ENCODE results near the gene SNED1. TPM values are rescaled to one million over a fixed set of nuclear protein-coding genes. Genes with fewer than 3 reads are reported as not detected.

Gene SNED1
- total and polyA plus RNA-seq, 2 experiments from 2014 or later, result 1.5 to 2.8 TPM

- Mint-ChIP-seq H3K4me1 (peaks cover 6% of the 10 kb centered on the region; the same call in 1 of the 3 replicates), H3K4me3 (no peak overlapping the region), H3K9me3 (no peaks in the 10 kb centered on the region; the same call in 2 of the 3 replicates), H3K27me3 (ENCODE audit: insufficient read depth, low read depth, poor library complexity) (peaks cover 5% of the 10 kb centered on the region), H3K27ac (no peak overlapping the region), H3K36me3 (ENCODE audit: low read depth) (peaks cover 11% of the 10 kb centered on the region; the same call in 2 of the 3 replicates)
- no peak for ATAC-seq
- H3K27ac ChIP-seq (ENCODE audit: low read depth), result no peak overlapping the region
- no peaks in the 10 kb centered on the region for H3K79me2 ChIP-seq (replicated peaks; ENCODE audit: insufficient read depth)
- H3K9me2 ChIP-seq (ENCODE audit: insufficient read depth), result no peaks in the 10 kb centered on the region
- H3K4me3 ChIP-seq, result no peak overlapping the region
- DNase-seq (ENCODE audit: low spot score), result no peak
- no peaks in the 10 kb centered on the region for H3K36me3 ChIP-seq (ENCODE audit: insufficient read depth)
- TF ChIP-seq CTCF (conservative IDR thresholded peaks at IDR 0.05; ENCODE audit: low read depth in 2 of 2) (no peak), NANOG (IDR thresholded peaks at IDR 0.05; ENCODE audit: borderline replicate concordance) (no peak), ZNF462 (CRISPR knock-in tag; IDR thresholded peaks at IDR 0.05) (no peak), ETS1 (IDR thresholded peaks at IDR 0.05) (no peak), POLR2AphosphoS5 (IDR thresholded peaks at IDR 0.05; ENCODE audit: low read depth) (no peak), REST (IDR thresholded peaks at IDR 0.05; ENCODE audit: unreplicated experiment) (no peak), CREB1 (CRISPR knock-in tag; IDR thresholded peaks at IDR 0.05; ENCODE audit: low read depth) (no peak), JUNB (IDR thresholded peaks at IDR 0.05; ENCODE audit: unreplicated experiment) (no peak), ZNF331 (CRISPR knock-in tag; IDR thresholded peaks at IDR 0.05; ENCODE audit: low read depth) (no peak), EZH2phosphoT487 (IDR thresholded peaks at IDR 0.05; ENCODE audit: unreplicated experiment) (no peak), ZNF114 (CRISPR knock-in tag; IDR thresholded peaks at IDR 0.05) (no peak), EZH2 (IDR thresholded peaks at IDR 0.05; ENCODE audit: low read depth, unreplicated experiment) (no peak), STAT1 (IDR thresholded peaks at IDR 0.05; ENCODE audit: unreplicated experiment) (no peak)
- no peak overlapping the region for H3K4me2 ChIP-seq
- no peaks in the 10 kb centered on the region for H3K27me3 ChIP-seq (ENCODE audit: insufficient read depth)
- H3F3A ChIP-seq (replicated peaks; ENCODE audit: low read depth), result peaks cover 7% of the 10 kb centered on the region; the same call in 1 of the 2 replicates
- no peak overlapping the region for H2AFZ ChIP-seq
- H3K4me1 ChIP-seq (ENCODE audit: insufficient read depth), result peaks cover 4% of the 10 kb centered on the region; the same call in 1 of the 2 replicates
- H4K20me1 ChIP-seq (replicated peaks; ENCODE audit: insufficient read depth), result no peaks in the 10 kb centered on the region
Observed at GRCh38 chr2:241107031-241107783, 108.8 kb downstream of the SNED1 start.

All from GM23338 (cell line).